LNCAP (cell line): ENCODE measurements around the gene BAK1.

ENCODE experiments used
- CTCF ChIP-seq: fragments of 450-650 bp; IDR thresholded peaks from 2 replicates; pipeline ENCODE4 v1.5.1; 2017; ENCODE audit warnings: mild to moderate bottlenecking

Gene BAK1

GRCh38 chr6:33578588-33579011 lies 1.5 kb downstream of the BAK1 start:
- TF ChIP-seq CTCF = no peak

- TF ChIP-seq CTCF = no peak
Measured at GRCh38 chr6:33578164-33578563, 1.9 kb downstream of the BAK1 start.

GRCh38 chr6:33577718-33578117 lies 2.4 kb downstream of the BAK1 start:
- no peak for TF ChIP-seq CTCF

GRCh38 chr6:33577106-33577535 lies 3.0 kb downstream of the BAK1 start:
- no peak for TF ChIP-seq CTCF

- no peak for TF ChIP-seq CTCF
Measured at GRCh38 chr6:33576668-33577067, 3.4 kb downstream of the BAK1 start.

- TF ChIP-seq CTCF = no peak
Measured at GRCh38 chr6:33575211-33575610, 4.9 kb downstream of the BAK1 start.

GRCh38 chr6:33571637-33572316 lies 8.3 kb downstream of the BAK1 start:
- no peak for TF ChIP-seq CTCF
